ENCODE measurements around the gene LRCH1. TPM values are rescaled to one million over a fixed set of nuclear protein-coding genes. Genes with fewer than 3 reads are reported as not detected.

Gene LRCH1
- total RNA-seq, 1 experiment from 2014 or later, result 11.8 TPM

DNA sequence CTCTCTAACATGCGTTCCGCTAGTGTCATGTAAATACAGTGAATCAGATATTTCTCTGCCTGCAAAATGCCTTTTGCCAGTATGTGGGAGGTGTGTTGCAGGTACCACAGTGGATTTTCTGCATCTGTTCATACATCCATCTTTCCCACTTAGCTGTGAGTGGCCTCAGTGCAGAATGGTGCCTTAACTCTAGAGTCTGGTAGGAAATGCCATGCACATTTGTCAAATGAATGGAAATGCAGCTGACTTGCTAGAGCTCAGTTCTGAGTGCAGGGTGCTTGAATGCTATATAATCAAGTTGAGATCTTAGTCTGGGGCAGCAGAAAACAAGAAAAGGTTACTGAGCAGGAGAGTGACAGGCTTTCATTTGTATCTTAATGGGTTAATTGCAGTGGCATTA is 68.2 kb downstream of the LRCH1 start (continued):
- TF ChIP-seq, protein P1, sequence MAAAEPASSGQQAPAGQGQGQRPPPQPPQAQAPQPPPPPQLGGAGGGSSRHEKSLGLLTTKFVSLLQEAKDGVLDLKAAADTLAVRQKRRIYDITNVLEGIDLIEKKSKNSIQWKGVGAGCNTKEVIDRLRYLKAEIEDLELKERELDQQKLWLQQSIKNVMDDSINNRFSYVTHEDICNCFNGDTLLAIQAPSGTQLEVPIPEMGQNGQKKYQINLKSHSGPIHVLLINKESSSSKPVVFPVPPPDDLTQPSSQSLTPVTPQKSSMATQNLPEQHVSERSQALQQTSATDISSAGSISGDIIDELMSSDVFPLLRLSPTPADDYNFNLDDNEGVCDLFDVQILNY (CRISPR knock-in tag; IDR thresholded peaks at IDR 0.05), result no peak
- no peak for TF ChIP-seq RORB (CRISPR knock-in tag; IDR thresholded peaks at IDR 0.05)
- TF ChIP-seq, protein P2, sequence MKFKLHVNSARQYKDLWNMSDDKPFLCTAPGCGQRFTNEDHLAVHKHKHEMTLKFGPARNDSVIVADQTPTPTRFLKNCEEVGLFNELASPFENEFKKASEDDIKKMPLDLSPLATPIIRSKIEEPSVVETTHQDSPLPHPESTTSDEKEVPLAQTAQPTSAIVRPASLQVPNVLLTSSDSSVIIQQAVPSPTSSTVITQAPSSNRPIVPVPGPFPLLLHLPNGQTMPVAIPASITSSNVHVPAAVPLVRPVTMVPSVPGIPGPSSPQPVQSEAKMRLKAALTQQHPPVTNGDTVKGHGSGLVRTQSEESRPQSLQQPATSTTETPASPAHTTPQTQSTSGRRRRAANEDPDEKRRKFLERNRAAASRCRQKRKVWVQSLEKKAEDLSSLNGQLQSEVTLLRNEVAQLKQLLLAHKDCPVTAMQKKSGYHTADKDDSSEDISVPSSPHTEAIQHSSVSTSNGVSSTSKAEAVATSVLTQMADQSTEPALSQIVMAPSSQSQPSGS (CRISPR knock-in tag; IDR thresholded peaks at IDR 0.05; ENCODE audit: borderline replicate concordance, low read depth), result no peak
- TF ChIP-seq, protein P3, sequence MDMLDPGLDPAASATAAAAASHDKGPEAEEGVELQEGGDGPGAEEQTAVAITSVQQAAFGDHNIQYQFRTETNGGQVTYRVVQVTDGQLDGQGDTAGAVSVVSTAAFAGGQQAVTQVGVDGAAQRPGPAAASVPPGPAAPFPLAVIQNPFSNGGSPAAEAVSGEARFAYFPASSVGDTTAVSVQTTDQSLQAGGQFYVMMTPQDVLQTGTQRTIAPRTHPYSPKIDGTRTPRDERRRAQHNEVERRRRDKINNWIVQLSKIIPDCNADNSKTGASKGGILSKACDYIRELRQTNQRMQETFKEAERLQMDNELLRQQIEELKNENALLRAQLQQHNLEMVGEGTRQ (CRISPR knock-in tag; IDR thresholded peaks at IDR 0.05), result no peak
- TF ChIP-seq, protein P4, sequence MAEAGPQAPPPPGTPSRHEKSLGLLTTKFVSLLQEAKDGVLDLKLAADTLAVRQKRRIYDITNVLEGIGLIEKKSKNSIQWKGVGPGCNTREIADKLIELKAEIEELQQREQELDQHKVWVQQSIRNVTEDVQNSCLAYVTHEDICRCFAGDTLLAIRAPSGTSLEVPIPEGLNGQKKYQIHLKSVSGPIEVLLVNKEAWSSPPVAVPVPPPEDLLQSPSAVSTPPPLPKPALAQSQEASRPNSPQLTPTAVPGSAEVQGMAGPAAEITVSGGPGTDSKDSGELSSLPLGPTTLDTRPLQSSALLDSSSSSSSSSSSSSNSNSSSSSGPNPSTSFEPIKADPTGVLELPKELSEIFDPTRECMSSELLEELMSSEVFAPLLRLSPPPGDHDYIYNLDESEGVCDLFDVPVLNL (CRISPR knock-in tag; IDR thresholded peaks at IDR 0.05; ENCODE audit: borderline replicate concordance, low read depth), result no peak
- TF ChIP-seq FOXJ3 (CRISPR knock-in tag; IDR thresholded peaks at IDR 0.05; ENCODE audit: borderline replicate concordance), result no peak
- TF ChIP-seq, protein P5, sequence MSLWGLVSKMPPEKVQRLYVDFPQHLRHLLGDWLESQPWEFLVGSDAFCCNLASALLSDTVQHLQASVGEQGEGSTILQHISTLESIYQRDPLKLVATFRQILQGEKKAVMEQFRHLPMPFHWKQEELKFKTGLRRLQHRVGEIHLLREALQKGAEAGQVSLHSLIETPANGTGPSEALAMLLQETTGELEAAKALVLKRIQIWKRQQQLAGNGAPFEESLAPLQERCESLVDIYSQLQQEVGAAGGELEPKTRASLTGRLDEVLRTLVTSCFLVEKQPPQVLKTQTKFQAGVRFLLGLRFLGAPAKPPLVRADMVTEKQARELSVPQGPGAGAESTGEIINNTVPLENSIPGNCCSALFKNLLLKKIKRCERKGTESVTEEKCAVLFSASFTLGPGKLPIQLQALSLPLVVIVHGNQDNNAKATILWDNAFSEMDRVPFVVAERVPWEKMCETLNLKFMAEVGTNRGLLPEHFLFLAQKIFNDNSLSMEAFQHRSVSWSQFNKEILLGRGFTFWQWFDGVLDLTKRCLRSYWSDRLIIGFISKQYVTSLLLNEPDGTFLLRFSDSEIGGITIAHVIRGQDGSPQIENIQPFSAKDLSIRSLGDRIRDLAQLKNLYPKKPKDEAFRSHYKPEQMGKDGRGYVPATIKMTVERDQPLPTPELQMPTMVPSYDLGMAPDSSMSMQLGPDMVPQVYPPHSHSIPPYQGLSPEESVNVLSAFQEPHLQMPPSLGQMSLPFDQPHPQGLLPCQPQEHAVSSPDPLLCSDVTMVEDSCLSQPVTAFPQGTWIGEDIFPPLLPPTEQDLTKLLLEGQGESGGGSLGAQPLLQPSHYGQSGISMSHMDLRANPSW (CRISPR knock-in tag; conservative IDR thresholded peaks at IDR 0.05; ENCODE audit: low read depth), result no peak

DNA sequence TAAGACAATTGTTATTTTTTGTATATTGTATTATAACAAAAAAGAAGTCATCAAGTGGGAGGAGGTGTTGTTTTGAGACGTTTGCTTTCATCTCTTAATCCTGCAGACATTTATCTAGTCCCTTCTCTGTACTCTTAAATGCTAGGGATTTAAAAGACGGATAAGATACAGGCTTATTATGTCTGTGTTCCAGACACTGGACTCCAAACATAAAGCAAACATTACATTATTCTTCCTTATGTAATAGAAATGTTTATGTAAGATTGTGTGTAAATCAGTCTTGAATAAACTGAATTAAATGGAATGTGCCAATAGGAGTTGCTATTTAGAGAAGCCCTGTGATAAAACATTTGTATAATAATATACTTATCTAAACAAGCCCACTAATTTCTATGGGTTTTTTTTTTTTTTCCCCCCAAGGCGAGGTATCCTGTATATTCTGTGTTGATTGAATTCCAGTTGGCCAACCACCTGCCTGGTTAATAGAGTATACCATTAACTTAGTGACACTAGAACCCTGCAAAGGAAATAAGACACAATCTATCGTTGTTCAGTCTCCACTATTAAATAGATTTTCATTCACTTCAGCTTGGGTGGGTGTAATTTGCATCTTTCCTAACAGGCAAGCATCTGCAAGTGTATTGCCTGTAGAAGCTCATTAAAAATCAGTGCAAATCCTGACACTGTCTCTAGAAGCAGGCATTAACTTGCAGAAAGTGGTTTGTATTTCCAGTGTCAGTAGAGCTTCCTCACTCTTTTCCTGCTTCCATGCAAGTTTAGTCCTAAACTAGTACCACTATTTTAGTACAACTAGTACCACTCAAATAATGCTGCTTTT is 69.0 kb downstream of the LRCH1 start:
- DNase-seq (ENCODE audit: low spot score) (no peak), ATAC-seq (no peak)
- H3K36me3 Mint-ChIP-seq, result no peaks in the 10 kb centered on the region
- no peak overlapping the region for H3K27ac Mint-ChIP-seq
- H3K4me1 Mint-ChIP-seq, result peaks cover 82% of the 10 kb centered on the region
- no peaks in the 10 kb centered on the region for H3K27me3 Mint-ChIP-seq (ENCODE audit: low read depth)
- ChIA-PET POLR2A (no interaction called here), CTCF (interaction anchor here (0.6 to 2.7 kb wide), 7 partner anchors 15 to 125 kb away, joined by 3 to 10 read pairs (median 3); no protein-coding TSS in a partner anchor)
- TF ChIP-seq, protein P6, sequence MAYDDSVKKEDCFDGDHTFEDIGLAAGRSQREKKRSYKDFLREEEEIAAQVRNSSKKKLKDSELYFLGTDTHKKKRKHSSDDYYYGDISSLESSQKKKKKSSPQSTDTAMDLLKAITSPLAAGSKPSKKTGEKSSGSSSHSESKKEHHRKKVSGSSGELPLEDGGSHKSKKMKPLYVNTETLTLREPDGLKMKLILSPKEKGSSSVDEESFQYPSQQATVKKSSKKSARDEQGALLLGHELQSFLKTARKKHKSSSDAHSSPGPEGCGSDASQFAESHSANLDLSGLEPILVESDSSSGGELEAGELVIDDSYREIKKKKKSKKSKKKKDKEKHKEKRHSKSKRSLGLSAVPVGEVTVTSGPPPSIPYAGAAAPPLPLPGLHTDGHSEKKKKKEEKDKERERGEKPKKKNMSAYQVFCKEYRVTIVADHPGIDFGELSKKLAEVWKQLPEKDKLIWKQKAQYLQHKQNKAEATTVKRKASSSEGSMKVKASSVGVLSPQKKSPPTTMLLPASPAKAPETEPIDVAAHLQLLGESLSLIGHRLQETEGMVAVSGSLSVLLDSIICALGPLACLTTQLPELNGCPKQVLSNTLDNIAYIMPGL (CRISPR knock-in tag; IDR thresholded peaks at IDR 0.05), result no peak
- TF ChIP-seq, protein P7, sequence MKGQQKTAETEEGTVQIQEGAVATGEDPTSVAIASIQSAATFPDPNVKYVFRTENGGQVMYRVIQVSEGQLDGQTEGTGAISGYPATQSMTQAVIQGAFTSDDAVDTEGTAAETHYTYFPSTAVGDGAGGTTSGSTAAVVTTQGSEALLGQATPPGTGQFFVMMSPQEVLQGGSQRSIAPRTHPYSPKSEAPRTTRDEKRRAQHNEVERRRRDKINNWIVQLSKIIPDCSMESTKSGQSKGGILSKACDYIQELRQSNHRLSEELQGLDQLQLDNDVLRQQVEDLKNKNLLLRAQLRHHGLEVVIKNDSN (CRISPR knock-in tag; IDR thresholded peaks at IDR 0.05), result no peak
- TF ChIP-seq MXD4 (CRISPR knock-in tag; IDR thresholded peaks at IDR 0.05; ENCODE audit: borderline replicate concordance), result no peak
- TF ChIP-seq, protein P8, sequence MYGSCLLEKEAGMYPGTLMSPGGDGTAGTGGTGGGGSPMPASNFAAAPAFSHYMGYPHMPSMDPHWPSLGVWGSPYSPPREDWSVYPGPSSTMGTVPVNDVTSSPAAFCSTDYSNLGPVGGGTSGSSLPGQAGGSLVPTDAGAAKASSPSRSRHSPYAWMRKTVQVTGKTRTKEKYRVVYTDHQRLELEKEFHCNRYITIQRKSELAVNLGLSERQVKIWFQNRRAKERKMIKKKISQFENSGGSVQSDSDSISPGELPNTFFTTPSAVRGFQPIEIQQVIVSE (CRISPR knock-in tag; IDR thresholded peaks at IDR 0.05; ENCODE audit: borderline replicate concordance), result no peak
- TF ChIP-seq, protein P9, sequence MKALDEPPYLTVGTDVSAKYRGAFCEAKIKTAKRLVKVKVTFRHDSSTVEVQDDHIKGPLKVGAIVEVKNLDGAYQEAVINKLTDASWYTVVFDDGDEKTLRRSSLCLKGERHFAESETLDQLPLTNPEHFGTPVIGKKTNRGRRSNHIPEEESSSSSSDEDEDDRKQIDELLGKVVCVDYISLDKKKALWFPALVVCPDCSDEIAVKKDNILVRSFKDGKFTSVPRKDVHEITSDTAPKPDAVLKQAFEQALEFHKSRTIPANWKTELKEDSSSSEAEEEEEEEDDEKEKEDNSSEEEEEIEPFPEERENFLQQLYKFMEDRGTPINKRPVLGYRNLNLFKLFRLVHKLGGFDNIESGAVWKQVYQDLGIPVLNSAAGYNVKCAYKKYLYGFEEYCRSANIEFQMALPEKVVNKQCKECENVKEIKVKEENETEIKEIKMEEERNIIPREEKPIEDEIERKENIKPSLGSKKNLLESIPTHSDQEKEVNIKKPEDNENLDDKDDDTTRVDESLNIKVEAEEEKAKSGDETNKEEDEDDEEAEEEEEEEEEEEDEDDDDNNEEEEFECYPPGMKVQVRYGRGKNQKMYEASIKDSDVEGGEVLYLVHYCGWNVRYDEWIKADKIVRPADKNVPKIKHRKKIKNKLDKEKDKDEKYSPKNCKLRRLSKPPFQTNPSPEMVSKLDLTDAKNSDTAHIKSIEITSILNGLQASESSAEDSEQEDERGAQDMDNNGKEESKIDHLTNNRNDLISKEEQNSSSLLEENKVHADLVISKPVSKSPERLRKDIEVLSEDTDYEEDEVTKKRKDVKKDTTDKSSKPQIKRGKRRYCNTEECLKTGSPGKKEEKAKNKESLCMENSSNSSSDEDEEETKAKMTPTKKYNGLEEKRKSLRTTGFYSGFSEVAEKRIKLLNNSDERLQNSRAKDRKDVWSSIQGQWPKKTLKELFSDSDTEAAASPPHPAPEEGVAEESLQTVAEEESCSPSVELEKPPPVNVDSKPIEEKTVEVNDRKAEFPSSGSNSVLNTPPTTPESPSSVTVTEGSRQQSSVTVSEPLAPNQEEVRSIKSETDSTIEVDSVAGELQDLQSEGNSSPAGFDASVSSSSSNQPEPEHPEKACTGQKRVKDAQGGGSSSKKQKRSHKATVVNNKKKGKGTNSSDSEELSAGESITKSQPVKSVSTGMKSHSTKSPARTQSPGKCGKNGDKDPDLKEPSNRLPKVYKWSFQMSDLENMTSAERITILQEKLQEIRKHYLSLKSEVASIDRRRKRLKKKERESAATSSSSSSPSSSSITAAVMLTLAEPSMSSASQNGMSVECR (CRISPR knock-in tag; IDR thresholded peaks at IDR 0.05; ENCODE audit: borderline replicate concordance), result no peak
- TF ChIP-seq GTF2I (CRISPR knock-in tag; conservative IDR thresholded peaks at IDR 0.05), result no peak
- no peak for TF ChIP-seq FOXJ3 (CRISPR knock-in tag; IDR thresholded peaks at IDR 0.05; ENCODE audit: borderline replicate concordance)
- TF ChIP-seq ZNF121 (CRISPR knock-in tag; IDR thresholded peaks at IDR 0.05), result no peak
- no peak for TF ChIP-seq NFE2L1 (CRISPR knock-in tag; IDR thresholded peaks at IDR 0.05)
- no peak for TF ChIP-seq GABPB1 (CRISPR knock-in tag; IDR thresholded peaks at IDR 0.05)
- H3K4me3 Mint-ChIP-seq, result no peak overlapping the region
- no peaks in the 10 kb centered on the region for H3K9me3 Mint-ChIP-seq
